Endothelial cell of umbilical vein (primary cell): ENCODE results near the gene PDK2. TPM values are rescaled to one million over a fixed set of nuclear protein-coding genes. Genes with fewer than 3 reads are reported as not detected.

ENCODE experiments used
- BruUV-seq: library from RNA; stranded (reverse); fragments of 400-500 nt; replicated peaks from 2 replicates; lab custom pipeline; 2021; lab: Mats Ljungman, UMichigan
- CTCF ChIA-PET: fragments of 300-600, 350-600 bp; sonication (Branson Sonifier 250); formaldehyde crosslinking; loops from one replicate; lab custom pipeline; 2021; ENCODE audit warnings: antibody characterized with exemption, inconsistent platforms; lab: Charles Lee
- POLR2A ChIA-PET: fragments of 300-600, 350-600 bp; sonication (Branson Sonifier 250); formaldehyde crosslinking; loops from one replicate; lab custom pipeline; 2021; ENCODE audit warnings: antibody characterized with exemption, inconsistent platforms; lab: Charles Lee
- DNase-seq: peaks from one replicate; pipeline ENCODE4 v3.0.0-alpha.2; 2011; ENCODE audit warnings: low read depth, low spot score
- FAIRE-seq: peaks from 2 replicates; lab custom pipeline; 2011; peaks lifted over from hg19 to GRCh38; lab: Jason Lieb, UNC
- H2AFZ ChIP-seq: 2 replicates; pipeline ENCODE4 v1.6.0; 2012; ENCODE audit warnings: low read depth, low read length, control low read depth, inconsistent platforms
- H3K27ac ChIP-seq: 2 replicates; pipeline ENCODE4 v1.5.1; 2011; ENCODE audit warnings: low read depth, mild to moderate bottlenecking, control low read depth, low read length, moderate library complexity; ENCODE audit not compliant: insufficient read depth
- H3K27me3 ChIP-seq, 2 experiments: 2 replicates each; pipeline versions ENCODE4 v1.6.0 to v1.6.1; 2011; ENCODE audit warnings: low read length in 2 of 2, mixed read lengths in 1 of 2; ENCODE audit not compliant: control insufficient read depth in 2 of 2, insufficient read depth in 2 of 2
- H3K36me3 ChIP-seq, 2 experiments: 2 replicates in 1 of 2; 3 replicates in 1 of 2; pipeline ENCODE4 v1.5.1; 2011; ENCODE audit warnings: low read length in 2 of 2, mild to moderate bottlenecking in 1 of 2, moderate library complexity in 1 of 2; ENCODE audit not compliant: control insufficient read depth in 2 of 2, insufficient read depth in 2 of 2; ENCODE audit errors: extremely low read depth in 1 of 2
- H3K4me1 ChIP-seq: 3 replicates; pipeline ENCODE4 v1.5.1; 2011; ENCODE audit warnings: mild to moderate bottlenecking, low read length; ENCODE audit not compliant: control insufficient read depth, insufficient read depth; ENCODE audit errors: extremely low read depth
- H3K4me2 ChIP-seq: 2 replicates; pipeline ENCODE4 v1.6.1; 2011; ENCODE audit warnings: low read length, control low read depth, mixed read lengths; ENCODE audit not compliant: insufficient read depth
- H3K4me3 ChIP-seq, 3 experiments: fragments of 200-600 bp in 1 of 3; sonication (generic), shearing (Covaris generic) in 1 of 3; replicated peaks in 1 of 3; 2 replicates each; pipeline ENCODE4 v1.5.1; 2011 to 2016; ENCODE audit warnings: control low read depth in 3 of 3, low read length in 3 of 3, mild to moderate bottlenecking in 2 of 3, inconsistent platforms in 1 of 3, low read depth in 1 of 3, moderate library complexity in 1 of 3; ENCODE audit not compliant: insufficient read depth in 1 of 3
- H3K79me2 ChIP-seq: 2 replicates; pipeline ENCODE4 v1.6.0; 2012; ENCODE audit warnings: low read length, inconsistent platforms; ENCODE audit not compliant: control insufficient read depth, insufficient read depth
- H3K9ac ChIP-seq: replicated peaks from 2 replicates; pipeline ENCODE3; 2011; ENCODE audit warnings: low read length, control low read depth; ENCODE audit not compliant: insufficient read depth; ENCODE audit errors: extremely low read depth
- H3K9me1 ChIP-seq: replicated peaks from 3 replicates; pipeline ENCODE4 v1.6.0; 2011; ENCODE audit warnings: mild to moderate bottlenecking, low read length; ENCODE audit not compliant: control insufficient read depth, insufficient read depth; ENCODE audit errors: extremely low read depth
- H3K9me3 ChIP-seq: replicated peaks from 2 replicates; pipeline ENCODE4 v1.5.1; 2012; ENCODE audit warnings: low read length, inconsistent platforms; ENCODE audit not compliant: control insufficient read depth, insufficient read depth
- H4K20me1 ChIP-seq: replicated peaks from 2 replicates; pipeline ENCODE3; 2011; ENCODE audit warnings: mild to moderate bottlenecking, low read length; ENCODE audit not compliant: control insufficient read depth, insufficient read depth; ENCODE audit errors: extremely low read depth
- EZH2 ChIP-seq: IDR thresholded peaks from 2 replicates; pipeline ENCODE4 v1.6.1; 2012; ENCODE audit warnings: borderline replicate concordance, low read depth, mild to moderate bottlenecking, moderate library complexity, low read length, inconsistent platforms; ENCODE audit not compliant: severe bottlenecking
- FOS ChIP-seq: IDR thresholded peaks from 2 replicates; pipeline ENCODE4 v1.6.1; 2011; ENCODE audit warnings: mild to moderate bottlenecking, low read length, moderate library complexity, borderline replicate concordance; ENCODE audit not compliant: insufficient read depth
- GATA2 ChIP-seq: IDR thresholded peaks from 2 replicates; pipeline ENCODE4 v1.7.0; 2011; ENCODE audit warnings: low read depth, mild to moderate bottlenecking, moderate library complexity, mixed read lengths, low read length; ENCODE audit not compliant: insufficient read length, insufficient read depth
- JUN ChIP-seq: IDR thresholded peaks from 2 replicates; pipeline ENCODE4 v1.6.1; 2011; ENCODE audit warnings: borderline replicate concordance, low read depth; ENCODE audit not compliant: insufficient read length, insufficient read depth
- POLR2A ChIP-seq: IDR thresholded peaks from 2 replicates; pipeline ENCODE4 v1.6.1; 2012; ENCODE audit warnings: low read depth, mild to moderate bottlenecking, control low read depth, low read length
- POLR2AphosphoS5 ChIP-seq: IDR thresholded peaks from 2 replicates; pipeline ENCODE4 v1.6.1; 2012; ENCODE audit warnings: low read depth, mild to moderate bottlenecking, control low read depth, low read length, moderate library complexity; ENCODE audit not compliant: insufficient read depth
- dilution Hi-C: fragments of 300-500 bp; cut with MboI; formaldehyde crosslinking; loops from one replicate; pipeline ENCODE4 v1.15.0; 2019; ENCODE audit warnings: low sequenced_read_pairs; ENCODE audit not compliant: extremely low pct_ligation_motif_present
- intact Hi-C: fragments of 100-400 bp; cut with micrococcal nuclease; formaldehyde crosslinking; loops from one replicate; pipeline ENCODE4 v1.10.0; 2022
- polyA plus RNA-seq, 4 experiments: library from polyadenylated mRNA; depleted of rRNA in 3 of 4; stranded (reverse) in 3 of 4; unstranded in 1 of 4; fragments of >200 nt; gene quantifications; 2 replicates each; pipeline versions ENCODE4 v1.2.1 to v1.2.3, GENCODE V29; 2011 to 2012; ENCODE audit warnings: missing spikeins in 1 of 4
- total RNA-seq: library from RNA; stranded (reverse); gene quantifications from 2 replicates; pipeline ENCODE4 v1.2.3, GENCODE V29; 2021
- TF ChIP-seq, protein P1 (sequence below): IDR thresholded peaks from 2 replicates; pipeline ENCODE4 v1.6.1; 2011; ENCODE audit not compliant: insufficient read depth, insufficient read length
- TF ChIP-seq, protein P2 (sequence below), 2 donors: IDR thresholded peaks; 1 replicate in 1 of 2; 2 replicates in 1 of 2; pipeline ENCODE4 v1.5.1; 2011; ENCODE audit warnings: low read length in 2 of 2, mild to moderate bottlenecking in 2 of 2, moderate library complexity in 2 of 2, control low read depth in 1 of 2, inconsistent platforms in 1 of 2, low read depth in 1 of 2; ENCODE audit not compliant: insufficient read depth in 1 of 2; ENCODE audit errors: extremely low read depth in 1 of 2

The PDK2 gene
- total and polyA plus RNA-seq, 2 donors (not counting 3 experiments of a cell fraction or from before 2014, with no cell fraction given): 21.3 to 114 TPM

GRCh38 chr17:50055055-50055425 lies 40.1 kb upstream of the PDK2 start:
- H3K9ac ChIP-seq: peak overlapping the region; percentile 53
- peak overlapping the region; percentile 65 to 77 (median 77) for H3K4me3 ChIP-seq
- TF ChIP-seq EZH2: no peak
- TF ChIP-seq, protein P1, sequence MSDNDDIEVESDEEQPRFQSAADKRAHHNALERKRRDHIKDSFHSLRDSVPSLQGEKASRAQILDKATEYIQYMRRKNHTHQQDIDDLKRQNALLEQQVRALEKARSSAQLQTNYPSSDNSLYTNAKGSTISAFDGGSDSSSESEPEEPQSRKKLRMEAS: no peak
- TF ChIP-seq, protein P2, sequence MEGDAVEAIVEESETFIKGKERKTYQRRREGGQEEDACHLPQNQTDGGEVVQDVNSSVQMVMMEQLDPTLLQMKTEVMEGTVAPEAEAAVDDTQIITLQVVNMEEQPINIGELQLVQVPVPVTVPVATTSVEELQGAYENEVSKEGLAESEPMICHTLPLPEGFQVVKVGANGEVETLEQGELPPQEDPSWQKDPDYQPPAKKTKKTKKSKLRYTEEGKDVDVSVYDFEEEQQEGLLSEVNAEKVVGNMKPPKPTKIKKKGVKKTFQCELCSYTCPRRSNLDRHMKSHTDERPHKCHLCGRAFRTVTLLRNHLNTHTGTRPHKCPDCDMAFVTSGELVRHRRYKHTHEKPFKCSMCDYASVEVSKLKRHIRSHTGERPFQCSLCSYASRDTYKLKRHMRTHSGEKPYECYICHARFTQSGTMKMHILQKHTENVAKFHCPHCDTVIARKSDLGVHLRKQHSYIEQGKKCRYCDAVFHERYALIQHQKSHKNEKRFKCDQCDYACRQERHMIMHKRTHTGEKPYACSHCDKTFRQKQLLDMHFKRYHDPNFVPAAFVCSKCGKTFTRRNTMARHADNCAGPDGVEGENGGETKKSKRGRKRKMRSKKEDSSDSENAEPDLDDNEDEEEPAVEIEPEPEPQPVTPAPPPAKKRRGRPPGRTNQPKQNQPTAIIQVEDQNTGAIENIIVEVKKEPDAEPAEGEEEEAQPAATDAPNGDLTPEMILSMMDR (IDR thresholded peaks at IDR 0.05; ENCODE audit: extremely low read depth in 1 of 2, insufficient read depth in 1 of 2, low read depth in 1 of 2, low read length in 2 of 2): no peak
- no peak for TF ChIP-seq FOS
- no peak for TF ChIP-seq JUN
- TF ChIP-seq GATA2: no peak
- TF ChIP-seq POLR2AphosphoS5: no peak
- no peak for TF ChIP-seq POLR2A
- ChIA-PET CTCF (interaction anchor here (1.0 to 8.2 kb wide), 5 partner anchors 24 to 38 kb away, joined by 3 to 146 read pairs (median 6); partner anchors contain the start of gene PDK2), POLR2A (no interaction called here)
- no peaks in the 10 kb centered on the region for H3K36me3 ChIP-seq
- DNase-seq (peak; percentile 17), FAIRE-seq (peak; percentile 35)
- H3K4me1 ChIP-seq: peaks cover 62% of the 10 kb centered on the region
- peak overlapping the region; percentile 25 for H3K27ac ChIP-seq
- H4K20me1 ChIP-seq: no peaks in the 10 kb centered on the region
- intact Hi-C loops (loop anchor here (1.0 kb wide), 3 partner anchors 8 to 32 kb away; no protein-coding TSS in a partner anchor), dilution Hi-C loops (no loop called here)
- H2AFZ ChIP-seq: peak overlapping the region; percentile 92
- peak overlapping the region; percentile 84 for H3K4me2 ChIP-seq
- no peaks in the 10 kb centered on the region for H3K9me1 ChIP-seq
- peaks cover 11% of the 10 kb centered on the region for H3K79me2 ChIP-seq
- BruUV-seq: TSS peak; percentile 75
- H3K27me3 ChIP-seq: no peaks in the 10 kb centered on the region
- H3K9me3 ChIP-seq: no peaks in the 10 kb centered on the region
